NCI-H2196 (cell line): ENCODE results near the gene ABCC9.
"Not testable (repeated sequence)": the region's sequence is repeated elsewhere in the genome, so short reads cannot be mapped to it uniquely, and the experiment has no call there.

Experiments used
- DNase-seq: peaks from one replicate; lab custom pipeline; 2025; ENCODE audit not compliant: unreplicated experiment; lab: John Stamatoyannopoulos, UW

Gene ABCC9

GRCh38 chr12:21819236-21819635 lies 122.0 kb downstream of the ABCC9 start:
- DNase-seq, result no peak

- no peak for DNase-seq
These were observed 122.6 kb downstream of the ABCC9 start for GRCh38 chr12:21818627-21819026.

- DNase-seq, result no peak
These were observed 125.7 kb downstream of the ABCC9 start for GRCh38 chr12:21815306-21816062.

GRCh38 chr12:21814814-21815213 lies 126.4 kb downstream of the ABCC9 start:
- DNase-seq, result no peak

- no peak for DNase-seq
These were observed 126.9 kb downstream of the ABCC9 start for GRCh38 chr12:21814327-21814726.

GRCh38 chr12:21813751-21814150 lies 127.5 kb downstream of the ABCC9 start:
- DNase-seq, result no peak

- no peak for DNase-seq
These were observed 128.1 kb downstream of the ABCC9 start for GRCh38 chr12:21813125-21813524.

- not testable (repeated sequence) for DNase-seq
These were observed 128.9 kb downstream of the ABCC9 start for GRCh38 chr12:21812340-21812739.

- no peak for DNase-seq
These were observed 132.1 kb downstream of the ABCC9 start for GRCh38 chr12:21809100-21809499.

GRCh38 chr12:21806255-21806654 lies 135.0 kb downstream of the ABCC9 start:
- no peak for DNase-seq

GRCh38 chr12:21801522-21802288 lies 139.5 kb downstream of the ABCC9 start:
- DNase-seq, result no peak

- DNase-seq, result no peak
These were observed 141.2 kb downstream of the ABCC9 start for GRCh38 chr12:21800011-21800410.

- DNase-seq, result no peak
These were observed 143.7 kb downstream of the ABCC9 start for GRCh38 chr12:21797539-21797938.

- DNase-seq, result no peak
These were observed 145.4 kb downstream of the ABCC9 start for GRCh38 chr12:21795648-21796328.

- DNase-seq, result not testable (repeated sequence)
These were observed 146.2 kb downstream of the ABCC9 start for GRCh38 chr12:21794807-21795595.

GRCh38 chr12:21789687-21790086 lies 151.5 kb downstream of the ABCC9 start:
- DNase-seq, result not testable (repeated sequence)

GRCh38 chr12:21788089-21788983 lies 152.9 kb downstream of the ABCC9 start:
- no peak for DNase-seq

GRCh38 chr12:21786041-21786531 lies 155.1 kb downstream of the ABCC9 start:
- no peak for DNase-seq

- DNase-seq, result not testable (repeated sequence)
These were observed 158.5 kb downstream of the ABCC9 start for GRCh38 chr12:21782723-21783122.

GRCh38 chr12:21780786-21781185 lies 160.4 kb downstream of the ABCC9 start:
- DNase-seq, result no peak
